ENCODE results near the gene CFDP1.

The CFDP1 gene

DNA sequence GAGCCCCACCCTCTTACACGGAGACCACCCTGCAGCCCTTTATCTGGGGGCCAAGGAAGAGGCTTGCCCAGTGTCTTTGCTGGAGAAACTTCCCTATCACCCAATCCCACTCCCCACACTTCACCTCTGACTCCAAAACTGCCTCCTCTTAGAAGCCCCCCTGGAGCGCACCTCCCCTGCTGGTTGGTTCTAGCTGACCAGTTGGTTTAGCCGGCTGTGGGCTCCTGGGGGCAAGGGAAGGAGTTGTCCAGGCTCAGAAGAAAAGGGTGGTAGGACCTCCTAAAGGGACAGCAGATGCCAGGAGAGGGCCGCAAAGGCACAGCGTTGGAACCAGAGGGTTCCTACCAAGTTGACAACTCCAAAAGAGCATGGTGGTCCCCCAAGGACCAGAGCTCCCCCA lies 183.9 kb downstream of the CFDP1 start:
- H2AFZ ChIP-seq (ENCODE audit: low read length): no peak overlapping the region
- no peaks in the 10 kb centered on the region for H4K20me1 ChIP-seq (ENCODE audit: insufficient read depth, low read length)
- H3K27ac ChIP-seq (ENCODE audit: low read depth, low read length, poor library complexity, severe bottlenecking): no peak overlapping the region
- H3F3A ChIP-seq (ENCODE audit: insufficient read depth, low read length): no peaks in the 10 kb centered on the region
- H3K4me3 ChIP-seq (ENCODE audit: low read depth, low read length, poor library complexity, severe bottlenecking): no peak overlapping the region
- no peaks in the 10 kb centered on the region for H3K9me3 ChIP-seq (ENCODE audit: low read length)
- no peak overlapping the region for H3K9ac ChIP-seq (ENCODE audit: low read length)
- H3K9me2 ChIP-seq (ENCODE audit: low read depth, low read length): no peaks in the 10 kb centered on the region
- no peak overlapping the region for H3K4me2 ChIP-seq (ENCODE audit: low read length)
- H3K27me3 ChIP-seq (ENCODE audit: insufficient read depth, low read length): peaks cover 12% of the 10 kb centered on the region; the same call in 1 of the 2 replicates
- H3K4me1 ChIP-seq (ENCODE audit: insufficient read depth, low read length, severe bottlenecking): peaks cover 11% of the 10 kb centered on the region
- no peaks in the 10 kb centered on the region for H3K79me2 ChIP-seq (ENCODE audit: insufficient read depth, low read length)
- no peak for TF ChIP-seq EZH2 (IDR thresholded peaks at IDR 0.05; ENCODE audit: borderline replicate concordance, low read length)
- TF ChIP-seq, protein P1, sequence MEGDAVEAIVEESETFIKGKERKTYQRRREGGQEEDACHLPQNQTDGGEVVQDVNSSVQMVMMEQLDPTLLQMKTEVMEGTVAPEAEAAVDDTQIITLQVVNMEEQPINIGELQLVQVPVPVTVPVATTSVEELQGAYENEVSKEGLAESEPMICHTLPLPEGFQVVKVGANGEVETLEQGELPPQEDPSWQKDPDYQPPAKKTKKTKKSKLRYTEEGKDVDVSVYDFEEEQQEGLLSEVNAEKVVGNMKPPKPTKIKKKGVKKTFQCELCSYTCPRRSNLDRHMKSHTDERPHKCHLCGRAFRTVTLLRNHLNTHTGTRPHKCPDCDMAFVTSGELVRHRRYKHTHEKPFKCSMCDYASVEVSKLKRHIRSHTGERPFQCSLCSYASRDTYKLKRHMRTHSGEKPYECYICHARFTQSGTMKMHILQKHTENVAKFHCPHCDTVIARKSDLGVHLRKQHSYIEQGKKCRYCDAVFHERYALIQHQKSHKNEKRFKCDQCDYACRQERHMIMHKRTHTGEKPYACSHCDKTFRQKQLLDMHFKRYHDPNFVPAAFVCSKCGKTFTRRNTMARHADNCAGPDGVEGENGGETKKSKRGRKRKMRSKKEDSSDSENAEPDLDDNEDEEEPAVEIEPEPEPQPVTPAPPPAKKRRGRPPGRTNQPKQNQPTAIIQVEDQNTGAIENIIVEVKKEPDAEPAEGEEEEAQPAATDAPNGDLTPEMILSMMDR (IDR thresholded peaks at IDR 0.05; ENCODE audit: low read length): no peak
- no peaks in the 10 kb centered on the region for H3K36me3 ChIP-seq (ENCODE audit: insufficient read depth, low read length)

DNA sequence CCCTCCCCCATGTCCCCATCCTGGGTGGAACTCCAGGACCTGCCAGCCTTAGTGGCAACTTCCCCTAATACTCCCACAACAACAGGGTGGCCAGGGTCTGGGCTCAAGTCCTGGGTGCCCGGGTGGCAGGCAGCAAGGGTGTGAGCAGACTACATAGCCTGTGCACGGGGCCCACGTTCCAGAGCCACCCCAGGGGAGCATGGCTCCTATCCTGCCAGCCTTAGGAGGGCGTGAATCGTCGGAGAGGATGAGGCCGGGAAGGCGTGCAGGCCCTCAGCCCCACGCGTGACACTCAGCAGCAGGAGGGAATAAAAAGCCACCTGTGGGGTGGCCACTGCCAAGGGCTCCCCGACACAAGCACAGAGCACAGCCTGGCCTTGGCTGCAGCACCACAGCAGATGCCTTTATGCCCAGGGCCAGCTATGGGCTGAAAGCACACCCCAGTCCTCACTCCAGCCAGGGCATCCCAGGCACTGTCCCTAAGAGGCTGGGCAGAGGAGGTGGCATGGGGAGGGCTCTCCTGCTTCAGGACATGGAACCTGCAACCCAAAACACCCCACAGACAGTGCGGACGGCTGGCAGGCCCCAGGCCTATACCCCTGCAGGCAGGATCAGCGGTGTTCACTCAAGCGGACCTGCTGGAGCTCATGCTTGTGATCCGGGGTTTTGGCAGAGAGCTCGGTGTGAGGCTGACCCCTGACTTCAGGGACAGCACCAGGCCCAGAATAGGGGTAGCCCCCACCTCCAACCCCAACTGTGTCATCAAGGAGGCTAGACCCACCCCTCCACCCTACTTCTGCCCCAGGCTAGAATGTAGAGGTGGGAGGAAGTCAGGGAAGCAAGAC lies 184.5 kb downstream of the CFDP1 start:
- peaks cover 12% of the 10 kb centered on the region; the same call in 1 of the 2 replicates for H3K27me3 ChIP-seq (ENCODE audit: insufficient read depth, low read length)
- no peak overlapping the region for H3K27ac ChIP-seq (ENCODE audit: low read depth, low read length, poor library complexity, severe bottlenecking)
- H3K4me1 ChIP-seq (ENCODE audit: insufficient read depth, low read length, severe bottlenecking): peaks cover 11% of the 10 kb centered on the region
- H3K4me2 ChIP-seq (ENCODE audit: low read length): no peak overlapping the region
- H3K79me2 ChIP-seq (ENCODE audit: insufficient read depth, low read length): no peaks in the 10 kb centered on the region
- no peaks in the 10 kb centered on the region for H3K36me3 ChIP-seq (ENCODE audit: insufficient read depth, low read length)
- no peak overlapping the region for H3K9ac ChIP-seq (ENCODE audit: low read length)
- TF ChIP-seq, protein P1 (IDR thresholded peaks at IDR 0.05; ENCODE audit: low read length): no peak
- no peak for TF ChIP-seq EZH2 (IDR thresholded peaks at IDR 0.05; ENCODE audit: borderline replicate concordance, low read length)
- H3K4me3 ChIP-seq (ENCODE audit: low read depth, low read length, poor library complexity, severe bottlenecking): no peak overlapping the region
- H2AFZ ChIP-seq (ENCODE audit: low read length): no peak overlapping the region
- no peaks in the 10 kb centered on the region for H3F3A ChIP-seq (ENCODE audit: insufficient read depth, low read length)
- no peaks in the 10 kb centered on the region for H3K9me2 ChIP-seq (ENCODE audit: low read depth, low read length)
- H4K20me1 ChIP-seq (ENCODE audit: insufficient read depth, low read length): no peaks in the 10 kb centered on the region
- no peaks in the 10 kb centered on the region for H3K9me3 ChIP-seq (ENCODE audit: low read length)

DNA sequence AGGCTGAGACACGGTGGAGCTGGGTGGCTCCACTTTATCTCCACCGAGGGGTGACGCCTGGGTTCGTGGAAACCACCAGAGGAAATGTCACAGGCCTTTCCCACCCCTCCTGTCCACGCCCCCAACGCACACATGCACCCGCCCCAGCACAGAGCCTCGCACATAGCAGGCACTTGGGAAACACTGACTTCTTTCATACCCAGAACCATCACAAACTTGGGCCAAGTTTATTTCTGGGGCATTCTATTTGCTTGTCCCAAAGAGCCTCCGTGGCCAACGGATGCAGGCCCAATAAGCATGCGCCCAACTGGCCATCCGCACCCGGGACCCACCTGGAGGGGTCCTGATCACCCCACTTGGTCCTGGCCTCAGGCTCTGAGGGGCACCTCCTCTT lies 185.2 kb downstream of the CFDP1 start:
- H3K9me2 ChIP-seq (ENCODE audit: low read depth, low read length): no peaks in the 10 kb centered on the region
- TF ChIP-seq, protein P1 (IDR thresholded peaks at IDR 0.05; ENCODE audit: low read length): no peak
- no peak for TF ChIP-seq EZH2 (IDR thresholded peaks at IDR 0.05; ENCODE audit: borderline replicate concordance, low read length)
- no peaks in the 10 kb centered on the region for H4K20me1 ChIP-seq (ENCODE audit: insufficient read depth, low read length)
- H3K79me2 ChIP-seq (ENCODE audit: insufficient read depth, low read length): no peaks in the 10 kb centered on the region
- peaks cover 12% of the 10 kb centered on the region; the same call in 1 of the 2 replicates for H3K27me3 ChIP-seq (ENCODE audit: insufficient read depth, low read length)
- H3K36me3 ChIP-seq (ENCODE audit: insufficient read depth, low read length): no peaks in the 10 kb centered on the region; the same call in 1 of the 2 replicates
- no peaks in the 10 kb centered on the region for H3F3A ChIP-seq (ENCODE audit: insufficient read depth, low read length)
- no peak overlapping the region for H3K4me3 ChIP-seq (ENCODE audit: low read depth, low read length, poor library complexity, severe bottlenecking)
- H2AFZ ChIP-seq (ENCODE audit: low read length): no peak overlapping the region
- H3K9ac ChIP-seq (ENCODE audit: low read length): no peak overlapping the region
- no peak overlapping the region for H3K4me2 ChIP-seq (ENCODE audit: low read length)
- H3K4me1 ChIP-seq (ENCODE audit: insufficient read depth, low read length, severe bottlenecking): peaks cover 11% of the 10 kb centered on the region
- no peak overlapping the region for H3K27ac ChIP-seq (ENCODE audit: low read depth, low read length, poor library complexity, severe bottlenecking)
- H3K9me3 ChIP-seq (ENCODE audit: low read length): no peaks in the 10 kb centered on the region

Data from OCI-LY1 (cell line).